Colonic mucosa (tissue), 4 donors: ENCODE results near the gene CASP8. TPM values are rescaled to one million over a fixed set of nuclear protein-coding genes. Genes with fewer than 3 reads are reported as not detected.

Experiments used
- DNase-seq: peaks from one replicate; pipeline ENCODE4 v3.0.0-alpha.2; 2020
- H3K27ac ChIP-seq: fragments of 200-600 bp; one replicate; pipeline ENCODE4 v1.8.0; 2021
- H3K27me3 ChIP-seq: fragments of 200-600 bp; one replicate; pipeline ENCODE4 v1.8.0; 2021
- H3K36me3 ChIP-seq: fragments of 200-600 bp; one replicate; pipeline ENCODE4 v1.8.0; 2021
- H3K4me1 ChIP-seq: fragments of 200-600 bp; one replicate; pipeline ENCODE4 v1.8.0; 2021; ENCODE audit warnings: mild to moderate bottlenecking
- H3K4me3 ChIP-seq: fragments of 200-600 bp; one replicate; pipeline ENCODE4 v1.8.0; 2021
- H3K9ac ChIP-seq, 2 donors: one replicate each; pipeline ENCODE4 v1.7.0; 2013; ENCODE audit warnings: control low read depth in 2 of 2, low read depth in 2 of 2, low read length in 2 of 2
- H3K9me3 ChIP-seq: fragments of 200-600 bp; one replicate; pipeline ENCODE4 v1.8.0; 2021
- CTCF ChIP-seq: fragments of 200-600 bp; IDR thresholded peaks from one replicate; pipeline ENCODE4 v1.8.0; 2022; ENCODE audit warnings: antibody characterized with exemption, mild to moderate bottlenecking
- intact Hi-C: fragments of 100-400 bp; cut with DNase I; formaldehyde crosslinking; loops from one replicate; pipeline ENCODE4 v1.14.1; 2022
- total RNA-seq, 2 donors: library from RNA; stranded (reverse); fragmentation: NEBNext Ultra II Directional in 1 of 2; extraction: Animal tissue kit (Norgen Biotek cat#: 25700) in 1 of 2; gene quantifications; one replicate each; pipeline ENCODE4 v1.2.1, GENCODE V29; 2021
- donor health status: healthy.
- donor health status: DM: no; HTN: no; CAD: no.
- donor health status: DM: no; HTN: no; CAD: no.

Gene CASP8
- total RNA-seq, 2 donors from 2014 or later, result 25.5 to 31.9 TPM

DNA sequence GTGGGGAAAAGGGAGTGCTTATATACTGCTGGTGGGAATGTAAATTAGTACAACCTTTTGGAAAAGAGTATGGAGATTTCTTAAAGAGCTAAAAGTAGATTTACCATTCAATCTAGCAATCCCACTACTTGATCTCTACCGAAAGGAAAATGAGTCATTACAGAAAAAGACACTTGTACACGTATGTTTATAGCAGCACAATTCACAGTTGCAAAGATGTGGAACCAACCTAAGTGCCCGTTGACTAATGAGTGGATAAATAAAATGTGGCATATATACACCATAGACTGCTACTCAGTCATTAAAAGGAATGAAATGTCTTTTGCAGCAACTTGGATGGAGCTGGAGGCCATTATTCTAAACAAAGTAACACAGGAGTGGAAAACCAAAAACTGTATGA lies 67.3 kb downstream of the CASP8 start:
- H3K27me3 ChIP-seq, result no peaks in the 10 kb centered on the region
- H3K36me3 ChIP-seq, result no peaks in the 10 kb centered on the region
- H3K9ac ChIP-seq, result no peak overlapping the region
- intact Hi-C loops, result no loop called here
- H3K27ac ChIP-seq, result no peak overlapping the region
- DNase-seq, result no peak
- no peaks in the 10 kb centered on the region for H3K9me3 ChIP-seq
- no peak for TF ChIP-seq CTCF
- no peak overlapping the region for H3K4me3 ChIP-seq
- no peaks in the 10 kb centered on the region for H3K4me1 ChIP-seq

DNA sequence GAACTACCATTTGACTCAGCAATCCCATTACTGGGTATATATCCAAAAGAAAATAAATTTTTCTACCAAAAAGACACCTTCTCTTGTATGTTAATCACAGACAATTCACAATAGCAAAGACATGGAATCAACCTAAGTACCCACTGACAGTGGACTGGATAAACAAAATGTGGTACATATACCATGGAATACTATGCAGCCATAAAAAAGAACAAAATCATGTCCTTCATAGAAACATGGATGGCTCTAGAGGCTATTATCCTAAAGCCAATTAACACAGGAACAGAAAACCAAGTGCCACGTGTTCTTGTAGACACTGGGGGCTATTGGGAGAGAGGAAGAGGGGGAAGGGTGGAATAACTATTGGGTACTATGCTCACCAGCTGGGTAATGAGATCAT lies 69.1 kb downstream of the CASP8 start:
- Histone ChIP-seq H3K27me3 (no peaks in the 10 kb centered on the region), H3K4me1 (no peaks in the 10 kb centered on the region), H3K9ac (no peak overlapping the region), H3K4me3 (no peak overlapping the region), H3K9me3 (no peaks in the 10 kb centered on the region), H3K27ac (no peak overlapping the region), H3K36me3 (no peaks in the 10 kb centered on the region)
- intact Hi-C loops, result no loop called here
- no peak for DNase-seq
- no peak for TF ChIP-seq CTCF

Other genes with a start within 250 kb of the CASP8 start
- 10 to 100 TPM; 23.9 to 52.6 TPM for gene HYCC2, start 188.9 kb upstream of the CASP8 start, total RNA-seq
- 100 to 1,000 TPM; 159 to 199 TPM for gene NDUFB3, start 188.5 kb upstream of the CASP8 start, total RNA-seq
- gene CFLAR, start 144.4 kb upstream of the CASP8 start, total RNA-seq, result 100 to 1,000 TPM in 1 of 2 donors, 10 to 100 TPM in 1; 90.1 to 126 TPM
- 10 to 100 TPM; 28.0 to 52.3 TPM for gene CASP10, start 77.4 kb upstream of the CASP8 start, total RNA-seq
- gene FLACC1, start 96.8 kb downstream of the CASP8 start, total RNA-seq, result 1 to 10 TPM in 1 of 2 donors, under 1 TPM in 1; 0.32 to 2.1 TPM
- gene TRAK2, start 190.9 kb downstream of the CASP8 start, total RNA-seq, result 10 to 100 TPM; 40.0 to 50.3 TPM
- gene STRADB, start 191.2 kb downstream of the CASP8 start, total RNA-seq, result 10 to 100 TPM; 50.0 to 50.9 TPM